ENCODE results near the gene UBC. TPM values are rescaled to one million over a fixed set of nuclear protein-coding genes. Genes with fewer than 3 reads are reported as not detected.

Gene UBC
- total and polyA plus RNA-seq, 9 of the 15 experiments (the other 6 are each of a cell fraction or from before 2014, with no cell fraction given) = 533 to 1,153 (median 813) TPM

DNA sequence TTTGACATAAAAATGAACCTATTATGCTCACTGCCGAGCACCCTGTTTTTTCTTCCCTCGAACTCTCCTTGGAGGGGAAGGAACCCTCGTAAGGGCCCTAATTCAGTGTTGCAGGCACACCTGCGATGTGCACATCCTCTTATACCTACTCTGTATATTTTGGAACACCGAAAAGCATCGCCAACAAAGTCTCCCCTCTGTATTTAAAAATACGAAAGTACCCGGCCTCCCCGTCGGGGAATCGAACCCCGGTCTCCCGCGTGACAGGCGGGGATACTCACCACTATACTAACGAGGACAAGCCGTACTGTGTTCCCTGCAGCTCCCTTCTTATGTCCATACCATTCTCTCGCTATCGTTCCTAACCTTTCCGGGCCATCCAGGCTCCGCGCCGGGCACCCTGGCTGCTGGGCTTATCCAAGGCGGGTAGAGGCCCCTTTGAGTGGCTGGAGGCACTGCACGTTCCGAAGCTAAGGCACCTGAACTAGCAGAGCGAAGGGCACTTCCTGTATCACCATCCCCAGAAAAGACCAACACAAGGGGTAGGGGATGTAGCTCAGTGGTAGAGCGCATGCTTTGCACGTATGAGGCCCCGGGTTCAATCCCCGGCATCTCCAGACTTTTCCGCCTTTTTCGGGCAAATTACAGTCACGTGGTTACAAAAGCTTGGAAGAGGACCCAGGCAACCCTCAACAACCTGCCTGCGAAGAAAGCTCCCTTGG, 25.1 kb upstream of the UBC start (continued):
- TF ChIP-seq TAF1 (IDR thresholded peaks at IDR 0.05; ENCODE audit: control insufficient read depth, extremely low read depth, insufficient read depth, low read length, severe bottlenecking) = peak; percentile 17
- TF ChIP-seq, protein P1, sequence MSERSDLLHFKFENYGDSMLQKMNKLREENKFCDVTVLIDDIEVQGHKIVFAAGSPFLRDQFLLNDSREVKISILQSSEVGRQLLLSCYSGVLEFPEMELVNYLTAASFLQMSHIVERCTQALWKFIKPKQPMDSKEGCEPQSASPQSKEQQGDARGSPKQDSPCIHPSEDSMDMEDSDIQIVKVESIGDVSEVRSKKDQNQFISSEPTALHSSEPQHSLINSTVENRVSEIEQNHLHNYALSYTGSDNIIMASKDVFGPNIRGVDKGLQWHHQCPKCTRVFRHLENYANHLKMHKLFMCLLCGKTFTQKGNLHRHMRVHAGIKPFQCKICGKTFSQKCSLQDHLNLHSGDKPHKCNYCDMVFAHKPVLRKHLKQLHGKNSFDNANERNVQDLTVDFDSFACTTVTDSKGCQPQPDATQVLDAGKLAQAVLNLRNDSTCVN (CRISPR knock-in tag; IDR thresholded peaks at IDR 0.05) = no peak
- TF ChIP-seq KLF13 (tag; IDR thresholded peaks at IDR 0.05; ENCODE audit: borderline replicate concordance, low read depth) = peak; percentile 12; the same call in 1 of the 2 replicates
- no peak for TF ChIP-seq ZKSCAN1 (IDR thresholded peaks at IDR 0.05; ENCODE audit: low read depth, low read length)
- TF ChIP-seq, protein P2, sequence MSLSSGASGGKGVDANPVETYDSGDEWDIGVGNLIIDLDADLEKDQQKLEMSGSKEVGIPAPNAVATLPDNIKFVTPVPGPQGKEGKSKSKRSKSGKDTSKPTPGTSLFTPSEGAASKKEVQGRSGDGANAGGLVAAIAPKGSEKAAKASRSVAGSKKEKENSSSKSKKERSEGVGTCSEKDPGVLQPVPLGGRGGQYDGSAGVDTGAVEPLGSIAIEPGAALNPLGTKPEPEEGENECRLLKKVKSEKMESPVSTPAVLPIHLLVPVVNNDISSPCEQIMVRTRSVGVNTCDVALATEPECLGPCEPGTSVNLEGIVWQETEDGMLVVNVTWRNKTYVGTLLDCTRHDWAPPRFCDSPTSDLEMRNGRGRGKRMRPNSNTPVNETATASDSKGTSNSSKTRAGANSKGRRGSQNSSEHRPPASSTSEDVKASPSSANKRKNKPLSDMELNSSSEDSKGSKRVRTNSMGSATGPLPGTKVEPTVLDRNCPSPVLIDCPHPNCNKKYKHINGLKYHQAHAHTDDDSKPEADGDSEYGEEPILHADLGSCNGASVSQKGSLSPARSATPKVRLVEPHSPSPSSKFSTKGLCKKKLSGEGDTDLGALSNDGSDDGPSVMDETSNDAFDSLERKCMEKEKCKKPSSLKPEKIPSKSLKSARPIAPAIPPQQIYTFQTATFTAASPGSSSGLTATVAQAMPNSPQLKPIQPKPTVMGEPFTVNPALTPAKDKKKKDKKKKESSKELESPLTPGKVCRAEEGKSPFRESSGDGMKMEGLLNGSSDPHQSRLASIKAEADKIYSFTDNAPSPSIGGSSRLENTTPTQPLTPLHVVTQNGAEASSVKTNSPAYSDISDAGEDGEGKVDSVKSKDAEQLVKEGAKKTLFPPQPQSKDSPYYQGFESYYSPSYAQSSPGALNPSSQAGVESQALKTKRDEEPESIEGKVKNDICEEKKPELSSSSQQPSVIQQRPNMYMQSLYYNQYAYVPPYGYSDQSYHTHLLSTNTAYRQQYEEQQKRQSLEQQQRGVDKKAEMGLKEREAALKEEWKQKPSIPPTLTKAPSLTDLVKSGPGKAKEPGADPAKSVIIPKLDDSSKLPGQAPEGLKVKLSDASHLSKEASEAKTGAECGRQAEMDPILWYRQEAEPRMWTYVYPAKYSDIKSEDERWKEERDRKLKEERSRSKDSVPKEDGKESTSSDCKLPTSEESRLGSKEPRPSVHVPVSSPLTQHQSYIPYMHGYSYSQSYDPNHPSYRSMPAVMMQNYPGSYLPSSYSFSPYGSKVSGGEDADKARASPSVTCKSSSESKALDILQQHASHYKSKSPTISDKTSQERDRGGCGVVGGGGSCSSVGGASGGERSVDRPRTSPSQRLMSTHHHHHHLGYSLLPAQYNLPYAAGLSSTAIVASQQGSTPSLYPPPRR (CRISPR knock-in tag; IDR thresholded peaks at IDR 0.05; ENCODE audit: borderline replicate concordance) = peak; percentile 96
- TF ChIP-seq, protein P3, sequence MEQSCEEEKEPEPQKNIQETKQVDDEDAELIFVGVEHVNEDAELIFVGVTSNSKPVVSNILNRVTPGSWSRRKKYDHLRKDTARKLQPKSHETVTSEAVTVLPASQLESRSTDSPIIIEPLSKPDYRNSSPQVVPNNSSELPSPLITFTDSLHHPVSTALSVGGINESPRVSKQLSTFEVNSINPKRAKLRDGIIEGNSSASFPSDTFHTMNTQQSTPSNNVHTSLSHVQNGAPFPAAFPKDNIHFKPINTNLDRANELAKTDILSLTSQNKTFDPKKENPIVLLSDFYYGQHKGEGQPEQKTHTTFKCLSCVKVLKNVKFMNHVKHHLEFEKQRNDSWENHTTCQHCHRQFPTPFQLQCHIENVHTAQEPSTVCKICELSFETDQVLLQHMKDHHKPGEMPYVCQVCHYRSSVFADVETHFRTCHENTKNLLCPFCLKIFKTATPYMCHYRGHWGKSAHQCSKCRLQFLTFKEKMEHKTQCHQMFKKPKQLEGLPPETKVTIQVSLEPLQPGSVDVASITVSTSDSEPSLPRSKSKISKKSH (CRISPR knock-in tag; IDR thresholded peaks at IDR 0.05) = no peak
- TF ChIP-seq ELF2 (CRISPR knock-in tag; IDR thresholded peaks at IDR 0.05) = no peak; the same call in 1 of the 2 replicates
- no peak for TF ChIP-seq SRSF1 (IDR thresholded peaks at IDR 0.05; ENCODE audit: low read depth, low read length)
- no peak for TF ChIP-seq ZNF785 (CRISPR knock-in tag; IDR thresholded peaks at IDR 0.05)
- no peak for TF ChIP-seq ZNF184 (CRISPR knock-in tag; IDR thresholded peaks at IDR 0.05)
- no peak; the same call in 1 of the 2 replicates for TF ChIP-seq NFATC3 (IDR thresholded peaks at IDR 0.05)
- TF ChIP-seq NONO (IDR thresholded peaks at IDR 0.05; ENCODE audit: low read depth in 2 of 2, low read length in 1 of 2) = peak in 1 of 2 experiments; percentile 26; a peak in 1 of 4 replicates
- peak; percentile 92 for TF ChIP-seq SP1 (CRISPR knock-in tag; IDR thresholded peaks at IDR 0.05)
- peak; percentile 17 for TF ChIP-seq FOS (IDR thresholded peaks at IDR 0.05; ENCODE audit: extremely low read depth, insufficient read length)
- TF ChIP-seq ZNF24 (IDR thresholded peaks at IDR 0.05) = no peak
- TF ChIP-seq RBM17 (IDR thresholded peaks at IDR 0.05; ENCODE audit: borderline replicate concordance, low read depth, low read length) = no peak
- TF ChIP-seq PHTF2 (CRISPR knock-in tag; IDR thresholded peaks at IDR 0.05) = no peak
- TF ChIP-seq, protein P4, sequence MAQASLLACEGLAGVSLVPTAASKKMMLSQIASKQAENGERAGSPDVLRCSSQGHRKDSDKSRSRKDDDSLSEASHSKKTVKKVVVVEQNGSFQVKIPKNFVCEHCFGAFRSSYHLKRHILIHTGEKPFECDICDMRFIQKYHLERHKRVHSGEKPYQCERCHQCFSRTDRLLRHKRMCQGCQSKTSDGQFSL (CRISPR knock-in tag; IDR thresholded peaks at IDR 0.05) = no peak
- TF ChIP-seq, protein P4 (tag; IDR thresholded peaks at IDR 0.05) = no peak
- TF ChIP-seq ZNF764 (CRISPR knock-in tag; IDR thresholded peaks at IDR 0.05; ENCODE audit: low read depth) = peak; percentile 90

All from K562 (cell line).